ENCODE measurements around the gene C2CD2. TPM values are rescaled to one million over a fixed set of nuclear protein-coding genes. Genes with fewer than 3 reads are reported as not detected.

The C2CD2 gene
- total RNA-seq, 2 donors from 2014 or later = 10.4 to 25.4 TPM

DNA sequence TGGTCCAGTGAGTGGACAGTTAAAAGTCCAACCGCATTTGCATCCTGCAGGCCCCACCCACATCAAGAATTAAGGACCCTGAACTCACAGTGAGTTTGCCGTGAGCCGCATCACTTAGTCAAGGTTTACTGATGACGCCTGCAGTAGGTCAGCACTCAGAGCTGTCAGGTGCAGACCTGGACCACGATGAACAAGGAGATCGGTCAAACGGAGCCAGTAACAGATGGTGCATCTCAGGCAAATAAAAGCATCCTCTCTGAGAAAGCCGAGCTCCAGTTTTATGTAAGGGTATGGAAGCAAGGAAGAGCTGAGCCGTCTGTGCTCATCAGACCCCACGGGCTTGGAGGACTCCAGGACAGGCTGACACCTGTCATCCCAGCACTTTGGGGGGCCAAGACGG lies 79.2 kb downstream of the C2CD2 start:
- intact Hi-C loops (cut with DNase I) = no loop called here
- Histone ChIP-seq H3K4me3 (no peak overlapping the region), H3K4me1 (peaks cover 11% of the 10 kb centered on the region), H3K27ac (no peak overlapping the region), H3K36me3 (replicated peaks in 1 of 2; ENCODE audit: insufficient read depth in 1 of 2, low read depth in 2 of 2) (no peaks in the 10 kb centered on the region), H3K9me3 (no peaks in the 10 kb centered on the region), H3K27me3 (no peaks in the 10 kb centered on the region)
- TF ChIP-seq, protein P1, sequence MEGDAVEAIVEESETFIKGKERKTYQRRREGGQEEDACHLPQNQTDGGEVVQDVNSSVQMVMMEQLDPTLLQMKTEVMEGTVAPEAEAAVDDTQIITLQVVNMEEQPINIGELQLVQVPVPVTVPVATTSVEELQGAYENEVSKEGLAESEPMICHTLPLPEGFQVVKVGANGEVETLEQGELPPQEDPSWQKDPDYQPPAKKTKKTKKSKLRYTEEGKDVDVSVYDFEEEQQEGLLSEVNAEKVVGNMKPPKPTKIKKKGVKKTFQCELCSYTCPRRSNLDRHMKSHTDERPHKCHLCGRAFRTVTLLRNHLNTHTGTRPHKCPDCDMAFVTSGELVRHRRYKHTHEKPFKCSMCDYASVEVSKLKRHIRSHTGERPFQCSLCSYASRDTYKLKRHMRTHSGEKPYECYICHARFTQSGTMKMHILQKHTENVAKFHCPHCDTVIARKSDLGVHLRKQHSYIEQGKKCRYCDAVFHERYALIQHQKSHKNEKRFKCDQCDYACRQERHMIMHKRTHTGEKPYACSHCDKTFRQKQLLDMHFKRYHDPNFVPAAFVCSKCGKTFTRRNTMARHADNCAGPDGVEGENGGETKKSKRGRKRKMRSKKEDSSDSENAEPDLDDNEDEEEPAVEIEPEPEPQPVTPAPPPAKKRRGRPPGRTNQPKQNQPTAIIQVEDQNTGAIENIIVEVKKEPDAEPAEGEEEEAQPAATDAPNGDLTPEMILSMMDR (IDR thresholded peaks at IDR 0.05) = no peak
- no peak for TF ChIP-seq POLR2A (IDR thresholded peaks at IDR 0.05)
- DNase-seq = no peak
- WGBS, 2 donors = 79 to 89% methylated on average over 11 of the region's 11 CpGs
- no peak for ATAC-seq

DNA sequence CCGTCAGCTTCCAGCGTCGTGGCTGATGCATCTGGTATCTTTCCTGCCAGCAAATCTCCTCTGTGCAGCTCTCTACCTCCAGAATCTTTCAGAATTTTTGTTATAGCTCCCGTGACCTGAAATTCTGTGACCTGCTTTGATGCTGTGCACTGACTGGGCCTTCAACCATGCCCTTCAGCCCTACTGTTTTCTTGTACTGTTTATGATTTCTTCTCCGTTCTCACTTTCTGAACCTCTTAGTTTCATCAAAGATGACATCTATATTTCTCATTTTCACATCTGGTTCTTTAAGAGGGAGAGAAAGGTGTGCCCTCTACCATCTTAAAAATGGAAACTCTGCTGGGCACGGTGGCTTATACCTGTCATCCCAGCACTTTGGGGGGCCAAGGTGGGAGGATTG lies 80.4 kb downstream of the C2CD2 start:
- DNase-seq (no peak), ATAC-seq (no peak)
- no peaks in the 10 kb centered on the region for H3K36me3 ChIP-seq (replicated peaks in 1 of 2; ENCODE audit: insufficient read depth in 1 of 2, low read depth in 2 of 2)
- no peaks in the 10 kb centered on the region for H3K9me3 ChIP-seq
- peaks cover 9% of the 10 kb centered on the region for H3K4me1 ChIP-seq
- 86 to 88% methylated on average over 6 of the region's 6 CpGs for WGBS, 2 donors
- no peak for TF ChIP-seq POLR2A (IDR thresholded peaks at IDR 0.05)
- TF ChIP-seq, protein P1 (IDR thresholded peaks at IDR 0.05) = no peak
- intact Hi-C loops (cut with DNase I) = no loop called here
- H3K27ac ChIP-seq = no peak overlapping the region
- no peak overlapping the region for H3K4me3 ChIP-seq
- no peaks in the 10 kb centered on the region for H3K27me3 ChIP-seq

DNA sequence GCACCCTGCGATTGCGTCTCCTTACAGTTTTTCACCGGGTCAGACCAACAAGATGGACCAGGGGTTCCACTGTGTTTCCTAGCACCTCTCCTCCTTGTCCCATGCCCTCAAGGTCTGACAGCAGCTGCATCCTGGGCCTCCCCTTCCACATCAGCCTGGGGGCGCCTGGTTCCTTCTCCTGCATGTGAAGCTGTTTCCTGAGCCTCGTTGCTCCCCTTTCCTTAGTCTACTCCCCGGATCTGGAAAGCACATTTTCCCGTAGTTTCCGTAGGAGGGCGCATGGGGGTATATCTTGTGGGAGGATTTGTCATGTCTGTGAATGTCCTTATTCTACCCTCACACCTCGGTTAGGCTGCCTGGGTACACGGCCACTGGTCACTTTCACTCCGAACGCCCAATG lies 80.8 kb downstream of the C2CD2 start:
- WGBS, 2 donors = 80 to 83% methylated on average over 13 of the region's 13 CpGs
- no peak for ATAC-seq
- H3K4me1 ChIP-seq = peaks cover 8% of the 10 kb centered on the region
- no peaks in the 10 kb centered on the region for H3K9me3 ChIP-seq
- H3K27me3 ChIP-seq = no peaks in the 10 kb centered on the region
- no peaks in the 10 kb centered on the region for H3K36me3 ChIP-seq (replicated peaks in 1 of 2; ENCODE audit: insufficient read depth in 1 of 2, low read depth in 2 of 2)
- no peak overlapping the region for H3K4me3 ChIP-seq
- intact Hi-C loops (cut with DNase I) = no loop called here
- DNase-seq = no peak
- H3K27ac ChIP-seq = no peak overlapping the region
- TF ChIP-seq POLR2A (IDR thresholded peaks at IDR 0.05) = no peak
- TF ChIP-seq, protein P1 (IDR thresholded peaks at IDR 0.05) = no peak

DNA sequence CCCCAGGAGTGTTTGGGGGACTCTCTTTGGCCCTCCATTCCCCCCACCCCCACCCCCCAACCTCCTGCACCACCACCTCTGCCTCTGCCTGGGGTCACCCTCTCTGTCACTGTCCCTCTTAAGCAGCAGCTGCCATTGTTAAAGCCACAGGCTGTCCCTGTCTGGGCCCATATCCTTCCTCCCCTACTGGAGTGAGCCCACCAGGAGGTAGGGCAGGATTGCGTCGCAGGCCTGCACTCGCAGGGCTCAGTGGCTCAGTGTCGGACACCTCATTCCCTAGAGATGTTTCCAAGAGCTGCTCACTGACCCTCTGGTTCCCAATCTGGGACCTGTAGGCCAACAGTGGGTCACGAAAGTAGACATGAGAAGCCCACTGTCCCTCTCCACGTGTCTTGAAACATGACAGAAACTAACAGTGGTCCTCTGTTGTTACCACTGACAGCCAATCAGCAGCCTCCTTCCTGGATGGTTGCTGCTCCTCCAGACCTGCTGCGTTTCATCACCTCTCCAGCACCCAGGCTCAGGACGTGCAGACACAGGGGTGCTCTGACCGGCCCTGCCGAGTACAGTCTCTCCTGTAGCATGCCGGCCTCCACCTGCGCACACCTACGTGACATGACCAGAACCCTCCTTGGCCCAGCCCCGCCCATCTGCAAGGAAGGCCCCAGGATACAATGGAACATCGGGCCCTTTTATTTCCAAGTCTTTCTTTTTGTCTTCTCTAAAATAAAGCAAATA lies 82.4 kb downstream of the C2CD2 start:
- no peak for ATAC-seq
- Histone ChIP-seq H3K27ac (no peak overlapping the region), H3K36me3 (replicated peaks in 1 of 2; ENCODE audit: insufficient read depth in 1 of 2, low read depth in 2 of 2) (no peaks in the 10 kb centered on the region), H3K9me3 (no peaks in the 10 kb centered on the region), H3K4me1 (peaks cover 7% of the 10 kb centered on the region), H3K4me3 (no peak overlapping the region), H3K27me3 (no peaks in the 10 kb centered on the region)
- intact Hi-C loops (cut with DNase I) = no loop called here
- WGBS, 2 donors = 84 to 87% methylated on average over 10 to 15 of the region's 15 CpGs
- no peak for DNase-seq
- TF ChIP-seq, protein P1 (IDR thresholded peaks at IDR 0.05) = no peak
- TF ChIP-seq POLR2A (IDR thresholded peaks at IDR 0.05) = no peak

DNA sequence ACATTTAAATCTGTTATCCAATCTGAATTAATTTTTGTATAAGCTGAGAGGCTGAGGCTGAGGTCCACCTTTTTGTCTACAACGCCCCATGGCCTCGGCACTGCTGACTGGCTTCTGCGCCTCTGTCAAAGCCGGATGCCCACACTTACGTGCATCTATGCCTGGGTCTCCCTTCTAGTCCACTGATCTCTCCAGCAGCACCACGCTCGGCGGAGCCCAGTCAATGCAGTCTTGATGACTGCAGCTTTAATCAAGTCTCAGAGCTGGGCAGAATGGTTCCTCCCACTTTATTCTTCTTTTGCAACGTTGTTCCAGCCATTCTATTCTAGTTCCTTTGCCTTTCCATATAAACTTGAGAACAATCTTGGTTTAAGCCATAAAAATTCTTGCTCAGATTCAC lies 84.0 kb downstream of the C2CD2 start:
- ATAC-seq (no peak), DNase-seq (no peak)
- WGBS, 2 donors = 93% methylated on average over 9 of the region's 9 CpGs
- no peaks in the 10 kb centered on the region for H3K27me3 ChIP-seq
- H3K36me3 ChIP-seq (replicated peaks in 1 of 2; ENCODE audit: insufficient read depth in 1 of 2, low read depth in 2 of 2) = no peaks in the 10 kb centered on the region
- TF ChIP-seq, protein P1 (IDR thresholded peaks at IDR 0.05) = no peak
- TF ChIP-seq POLR2A (IDR thresholded peaks at IDR 0.05) = no peak
- no peak overlapping the region for H3K27ac ChIP-seq
- peaks cover 16% of the 10 kb centered on the region for H3K4me1 ChIP-seq
- intact Hi-C loops (cut with DNase I) = no loop called here
- H3K4me3 ChIP-seq = no peak overlapping the region
- no peaks in the 10 kb centered on the region for H3K9me3 ChIP-seq

Measured in body of pancreas (tissue), 4 donors.